GM12878 (cell line): ENCODE measurements around the gene PTGES2. TPM values are rescaled to one million over a fixed set of nuclear protein-coding genes. Genes with fewer than 3 reads are reported as not detected.

ENCODE experiments used
- ATAC-seq: fragments of 200-7000 bp; cut with Tn5 transposase; 3 replicates; pipeline ENCODE4 v1.9.1; 2020; ENCODE audit warnings: mild to moderate bottlenecking, moderate library complexity
- BruUV-seq: library from RNA; stranded (reverse); fragments of 400-500 nt; replicated peaks from 2 replicates; lab custom pipeline; 2021; lab: Mats Ljungman, UMichigan
- CTCF ChIA-PET: fragments of 300-600 bp; sonication (Branson Sonifier 250); formaldehyde crosslinking; extraction: SDS; loops from one replicate; lab custom pipeline; 2021; ENCODE audit warnings: inconsistent platforms; lab: Yijun Ruan, JAX
- POLR2A ChIA-PET: fragments of 350-600 bp; formaldehyde crosslinking; extraction: SDS; loops from one replicate; lab custom pipeline; 2021; ENCODE audit warnings: inconsistent platforms; lab: Charles Lee
- RAD21 ChIA-PET: fragments of 300-600 bp; sonication (Branson Sonifier 250); formaldehyde crosslinking; loops from one replicate; lab custom pipeline; 2023; ENCODE audit warnings: antibody characterized with exemption; ENCODE audit not compliant: unreplicated experiment; lab: Charles Lee
- SMC1A ChIA-PET: fragments of 300-600 bp; sonication (Branson Sonifier 250); formaldehyde crosslinking; loops from one replicate; lab custom pipeline; 2023; ENCODE audit not compliant: unreplicated experiment, uncharacterized antibody; lab: Charles Lee
- DNase-seq: peaks from one replicate; pipeline ENCODE4 v3.0.0-alpha.2; 2011; ENCODE audit warnings: low read depth, low spot score
- FAIRE-seq: peaks from 3 replicates; lab custom pipeline; 2011; peaks lifted over from hg19 to GRCh38; lab: Jason Lieb, UNC
- H2AFZ ChIP-seq: 2 replicates; pipeline ENCODE4 v1.6.0; 2011; ENCODE audit warnings: low read depth, low read length, control low read depth; ENCODE audit not compliant: control insufficient read depth
- H3K27ac ChIP-seq: 2 replicates; pipeline ENCODE4 v1.5.1; 2011; ENCODE audit warnings: control low read depth; ENCODE audit not compliant: control insufficient read depth, insufficient read depth
- H3K27me3 ChIP-seq, 2 experiments: replicated peaks in 1 of 2; 2 replicates each; pipeline versions ENCODE4 v1.6.0 to v1.6.1; 2011; ENCODE audit warnings: low read length in 1 of 2; ENCODE audit not compliant: control insufficient read depth in 2 of 2, insufficient read depth in 2 of 2
- H3K36me3 ChIP-seq, 2 experiments: 2 replicates each; pipeline ENCODE4 v1.5.1; 2011; ENCODE audit warnings: low read length in 1 of 2; ENCODE audit not compliant: control insufficient read depth in 2 of 2, insufficient read depth in 2 of 2
- H3K4me1 ChIP-seq: 2 replicates; pipeline ENCODE4 v1.6.1; 2011; ENCODE audit warnings: mild to moderate bottlenecking, low read length, moderate library complexity, mixed read lengths; ENCODE audit not compliant: control insufficient read depth, insufficient read depth
- H3K4me2 ChIP-seq: 2 replicates; pipeline ENCODE4 v1.6.0; 2011; ENCODE audit warnings: control low read depth; ENCODE audit not compliant: control insufficient read depth, insufficient read depth
- H3K4me3 ChIP-seq: fragments of 200-600 bp; sonication (generic); 2 replicates; pipeline ENCODE4 v1.5.1; 2016
- H3K79me2 ChIP-seq: 2 replicates; pipeline ENCODE4 v1.6.0; 2011; ENCODE audit warnings: low read length; ENCODE audit not compliant: control insufficient read depth, insufficient read depth
- H3K9ac ChIP-seq: 2 replicates; pipeline ENCODE4 v1.8.0; 2011; ENCODE audit warnings: low read length, control low read depth, mixed read lengths; ENCODE audit not compliant: control insufficient read depth, insufficient read depth
- H3K9me3 ChIP-seq: replicated peaks from 3 replicates; pipeline ENCODE4 v1.5.1; 2011; ENCODE audit warnings: mild to moderate bottlenecking, low read length; ENCODE audit not compliant: control insufficient read depth, insufficient read depth
- H4K20me1 ChIP-seq: 2 replicates; pipeline ENCODE4 v1.6.0; 2011; ENCODE audit not compliant: control insufficient read depth, insufficient read depth
- BHLHE40 ChIP-seq, 2 experiments: fragments of 450-650 bp in 1 of 2; IDR thresholded peaks; 2 replicates each; pipeline ENCODE4 v1.6.1; 2011 to 2017; ENCODE audit warnings: low read depth in 2 of 2, borderline replicate concordance in 1 of 2, improper control_type of control experiment in 1 of 2, low read length in 1 of 2, mild to moderate bottlenecking in 1 of 2
- CBX3 ChIP-seq: fragments of 200-600 bp; sonication (generic); IDR thresholded peaks from 2 replicates; pipeline ENCODE4 v1.6.1; 2016; ENCODE audit warnings: low read depth, borderline replicate concordance
- CHD1 ChIP-seq: IDR thresholded peaks from 2 replicates; pipeline ENCODE4 v1.6.1; 2012; ENCODE audit warnings: low read depth, low read length, improper control_type of control experiment
- GABPA ChIP-seq: IDR thresholded peaks from 2 replicates; pipeline ENCODE4 v1.6.1; 2014; ENCODE audit warnings: antibody characterized with exemption, low read depth, mild to moderate bottlenecking, inconsistent platforms
- HDGF ChIP-seq: fragments of 450-650 bp; IDR thresholded peaks from 2 replicates; pipeline ENCODE4 v1.6.1; 2016; ENCODE audit warnings: antibody characterized with exemption
- IRF4 ChIP-seq: IDR thresholded peaks from 2 replicates; pipeline ENCODE4 v1.6.1; 2011; ENCODE audit warnings: low read depth, low read length
- MYB ChIP-seq: fragments of 150-350 bp; IDR thresholded peaks from 2 replicates; pipeline ENCODE4 v1.6.1; 2014; ENCODE audit warnings: mild to moderate bottlenecking, low read depth, low read length, borderline replicate concordance
- PAX8 ChIP-seq: fragments of 450-650 bp; IDR thresholded peaks from 2 replicates; pipeline ENCODE4 v1.6.1; 2017; ENCODE audit warnings: mild to moderate bottlenecking, moderate library complexity
- POU2F2 ChIP-seq: IDR thresholded peaks from 3 replicates; pipeline ENCODE4 v1.6.1; 2011; ENCODE audit warnings: low read depth, mild to moderate bottlenecking, low read length, borderline replicate concordance
- RCOR1 ChIP-seq: conservative IDR thresholded peaks from 2 replicates; pipeline ENCODE4 v1.6.1; 2012; ENCODE audit warnings: low read depth, low read length, improper control_type of control experiment
- SIN3A ChIP-seq: IDR thresholded peaks from 2 replicates; pipeline ENCODE4 v1.6.1; 2012; ENCODE audit warnings: low read depth, low read length, improper control_type of control experiment
- TCF12 ChIP-seq: IDR thresholded peaks from 2 replicates; pipeline ENCODE4 v1.6.1; 2011; ENCODE audit warnings: low read depth, mild to moderate bottlenecking, low read length
- ZBED1 ChIP-seq: IDR thresholded peaks from 2 replicates; pipeline ENCODE4 v1.6.1; 2016; ENCODE audit warnings: borderline replicate concordance
- ZNF24 ChIP-seq: fragments of 450-650 bp; IDR thresholded peaks from 2 replicates; pipeline ENCODE4 v1.6.1; 2017; ENCODE audit warnings: antibody characterized with exemption, mild to moderate bottlenecking
- ZNF384 ChIP-seq: IDR thresholded peaks from 2 replicates; pipeline ENCODE4 v1.6.1; 2012; ENCODE audit warnings: low read depth, mild to moderate bottlenecking, low read length, improper control_type of control experiment, borderline replicate concordance
- WGBS: methylation state at CpG from one replicate; pipeline ENCODE4 v1.1.6; 2016; ENCODE audit warnings: low lambda C conversion rate; ENCODE audit not compliant: insufficient replicate concordance, insufficient coverage; ENCODE audit errors: missing lambda C conversion rate; 5-methylcytosine and 5-hydroxymethylcytosine counted together
- in situ Hi-C: fragments of 300-500 bp; cut with MboI; formaldehyde crosslinking; loops from 9 replicates; pipeline ENCODE4 v1.14.3; 2018; ENCODE audit warnings: mixed read lengths
- intact Hi-C: fragments of 100-400 bp; cut with micrococcal nuclease; formaldehyde crosslinking; loops from one replicate; pipeline ENCODE4 v1.14.2; 2022; ENCODE audit not compliant: unreplicated experiment
- polyA plus RNA-seq, 11 experiments: library from polyadenylated mRNA; depleted of rRNA in 4 of 11; unstranded in 6 of 11; stranded (reverse) in 5 of 11; fragments of >200 nt; fragmentation: Nextera tagmentation in 4 of 11; fragmentation: Illumina TruSeq in 1 of 11; extraction: Ambion mirVana in 4 of 11; extraction: Trizol in 1 of 11; gene quantifications; 1 replicate in 1 of 11; 2 replicates in 10 of 11; pipeline versions ENCODE4 v1.2.1 to v1.2.3, GENCODE V29; 2011 to 2016; ENCODE audit warnings: inconsistent platforms in 2 of 11, missing spikeins in 2 of 11, low read depth in 1 of 11
- total RNA-seq, 4 experiments: library from RNA; depleted of rRNA in 3 of 4; stranded (reverse); fragments of >200 nt in 3 of 4; fragmentation: Illumina TruSeq in 1 of 4; extraction: Trizol in 1 of 4; gene quantifications; 2 replicates each; pipeline versions ENCODE4 v1.2.1 to v1.2.3, GENCODE V29; 2013 to 2021
- TF ChIP-seq, protein P1 (sequence below): fragments of 450-650 bp; formaldehyde crosslinking; IDR thresholded peaks from 2 replicates; pipeline ENCODE4 v1.4.0; 2022; ENCODE audit warnings: mild to moderate bottlenecking, moderate library complexity
- TF ChIP-seq, protein P2 (sequence below), 3 experiments: IDR thresholded peaks in 2 of 3; conservative IDR thresholded peaks in 1 of 3; 2 replicates each; pipeline ENCODE4 v1.5.1; 2011; ENCODE audit warnings: low read depth in 3 of 3, low read length in 3 of 3, mild to moderate bottlenecking in 3 of 3, control low read depth in 2 of 3, moderate library complexity in 2 of 3, inconsistent platforms in 1 of 3, mixed read lengths in 1 of 3; ENCODE audit not compliant: control insufficient read depth in 2 of 3, insufficient read depth in 1 of 3; ENCODE audit errors: extremely low read depth in 1 of 3
- TF ChIP-seq, protein P3 (sequence below): fragments of 450-650 bp; IDR thresholded peaks from 2 replicates; pipeline ENCODE4 v1.6.1; 2016; ENCODE audit warnings: mild to moderate bottlenecking

PTGES2 gene
- total and polyA plus RNA-seq, 10 of the 15 experiments (the other 5 are each of a cell fraction or from before 2014, with no cell fraction given) = 2.1 to 141 (median 99.1) TPM

DNA sequence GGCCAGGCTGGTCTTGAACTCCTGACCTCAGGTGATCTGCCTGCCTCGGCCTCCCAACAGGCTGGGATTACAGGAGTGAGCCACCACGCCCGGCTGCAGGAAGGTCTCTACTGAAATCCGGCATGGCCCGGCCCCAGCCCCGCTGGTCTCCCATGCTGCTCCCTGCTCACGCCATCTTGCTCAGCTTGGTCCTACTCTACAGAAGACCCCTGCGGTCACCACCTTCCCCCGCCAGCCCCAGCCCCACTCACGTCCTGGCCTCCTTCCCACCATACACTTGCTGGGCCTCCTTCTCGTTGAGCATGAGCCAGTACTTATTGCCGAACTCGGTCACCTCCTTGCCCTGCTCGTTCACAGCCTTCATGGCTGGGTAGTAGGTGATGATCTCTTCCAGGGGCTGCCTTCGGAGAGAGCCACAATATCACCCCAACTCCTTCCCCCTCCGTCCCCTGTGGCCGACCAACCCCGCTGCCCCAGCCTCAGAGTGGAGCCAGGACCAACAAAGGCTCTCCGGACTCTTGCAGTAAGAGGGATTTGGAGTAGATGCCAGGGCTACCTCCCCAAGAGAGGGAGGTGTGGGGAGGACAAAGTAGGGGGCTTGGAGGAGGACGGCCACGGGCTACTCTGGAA lies 4.0 kb downstream of the PTGES2 start (continued):
- TF ChIP-seq, protein P1, sequence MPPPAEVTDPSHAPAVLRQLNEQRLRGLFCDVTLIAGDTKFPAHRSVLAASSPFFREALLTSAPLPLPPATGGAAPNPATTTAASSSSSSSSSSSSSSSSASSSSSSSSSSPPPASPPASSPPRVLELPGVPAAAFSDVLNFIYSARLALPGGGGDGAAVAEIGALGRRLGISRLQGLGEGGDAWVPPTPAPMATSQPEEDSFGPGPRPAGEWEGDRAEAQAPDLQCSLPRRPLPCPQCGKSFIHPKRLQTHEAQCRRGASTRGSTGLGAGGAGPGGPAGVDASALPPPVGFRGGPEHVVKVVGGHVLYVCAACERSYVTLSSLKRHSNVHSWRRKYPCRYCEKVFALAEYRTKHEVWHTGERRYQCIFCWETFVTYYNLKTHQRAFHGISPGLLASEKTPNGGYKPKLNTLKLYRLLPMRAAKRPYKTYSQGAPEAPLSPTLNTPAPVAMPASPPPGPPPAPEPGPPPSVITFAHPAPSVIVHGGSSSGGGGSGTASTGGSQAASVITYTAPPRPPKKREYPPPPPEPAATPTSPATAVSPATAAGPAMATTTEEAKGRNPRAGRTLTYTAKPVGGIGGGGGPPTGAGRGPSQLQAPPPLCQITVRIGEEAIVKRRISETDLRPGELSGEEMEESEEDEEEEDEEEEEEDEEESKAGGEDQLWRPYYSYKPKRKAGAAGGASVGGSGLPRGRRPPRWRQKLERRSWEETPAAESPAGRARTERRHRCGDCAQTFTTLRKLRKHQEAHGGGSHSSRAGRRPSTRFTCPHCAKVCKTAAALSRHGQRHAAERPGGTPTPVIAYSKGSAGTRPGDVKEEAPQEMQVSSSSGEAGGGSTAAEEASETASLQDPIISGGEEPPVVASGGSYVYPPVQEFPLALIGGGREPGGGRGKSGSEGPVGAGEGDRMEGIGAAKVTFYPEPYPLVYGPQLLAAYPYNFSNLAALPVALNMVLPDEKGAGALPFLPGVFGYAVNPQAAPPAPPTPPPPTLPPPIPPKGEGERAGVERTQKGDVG (CRISPR knock-in tag) = no peak
- TF ChIP-seq, protein P2, sequence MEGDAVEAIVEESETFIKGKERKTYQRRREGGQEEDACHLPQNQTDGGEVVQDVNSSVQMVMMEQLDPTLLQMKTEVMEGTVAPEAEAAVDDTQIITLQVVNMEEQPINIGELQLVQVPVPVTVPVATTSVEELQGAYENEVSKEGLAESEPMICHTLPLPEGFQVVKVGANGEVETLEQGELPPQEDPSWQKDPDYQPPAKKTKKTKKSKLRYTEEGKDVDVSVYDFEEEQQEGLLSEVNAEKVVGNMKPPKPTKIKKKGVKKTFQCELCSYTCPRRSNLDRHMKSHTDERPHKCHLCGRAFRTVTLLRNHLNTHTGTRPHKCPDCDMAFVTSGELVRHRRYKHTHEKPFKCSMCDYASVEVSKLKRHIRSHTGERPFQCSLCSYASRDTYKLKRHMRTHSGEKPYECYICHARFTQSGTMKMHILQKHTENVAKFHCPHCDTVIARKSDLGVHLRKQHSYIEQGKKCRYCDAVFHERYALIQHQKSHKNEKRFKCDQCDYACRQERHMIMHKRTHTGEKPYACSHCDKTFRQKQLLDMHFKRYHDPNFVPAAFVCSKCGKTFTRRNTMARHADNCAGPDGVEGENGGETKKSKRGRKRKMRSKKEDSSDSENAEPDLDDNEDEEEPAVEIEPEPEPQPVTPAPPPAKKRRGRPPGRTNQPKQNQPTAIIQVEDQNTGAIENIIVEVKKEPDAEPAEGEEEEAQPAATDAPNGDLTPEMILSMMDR (IDR thresholded peaks at IDR 0.05 in 2 of 3, conservative IDR thresholded peaks at IDR 0.05 in 1 of 3; ENCODE audit: control insufficient read depth in 2 of 3, extremely low read depth in 1 of 3, insufficient read depth in 1 of 3, low read depth in 3 of 3, low read length in 3 of 3) = no peak
- TF ChIP-seq MYB = no peak
- no peak for TF ChIP-seq HDGF
- TF ChIP-seq BHLHE40 (IDR thresholded peaks at IDR 0.05; ENCODE audit: borderline replicate concordance in 1 of 2, low read depth in 2 of 2, low read length in 1 of 2) = no peak
- TF ChIP-seq IRF4 = no peak

DNA sequence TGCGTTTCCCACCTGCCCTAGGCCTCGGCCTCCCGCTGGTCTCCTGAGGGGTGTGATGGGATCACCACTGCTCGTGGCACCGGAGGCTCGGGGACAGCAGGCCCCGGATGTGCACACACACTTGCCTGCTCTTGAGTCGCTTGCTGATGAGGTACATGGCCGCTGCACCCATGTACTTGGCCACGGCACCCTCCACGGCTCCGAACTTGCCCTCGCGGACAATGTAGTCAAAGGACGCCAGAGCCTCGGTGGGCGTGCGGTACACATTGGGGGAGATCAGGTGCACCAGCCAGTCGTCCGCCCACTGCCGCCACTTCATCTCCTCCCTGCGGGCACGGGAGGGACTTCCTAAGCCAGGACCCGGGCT lies 4.7 kb downstream of the PTGES2 start:
- intact Hi-C loops = no loop called here
- DNase-seq = no peak
- Histone ChIP-seq H3K4me3 (no peak overlapping the region), H3K9me3 (no peaks in the 10 kb centered on the region), H3K27me3 (no peaks in the 10 kb centered on the region), H3K79me2 (peaks cover 32% of the 10 kb centered on the region), H3K4me1 (peaks cover 7% of the 10 kb centered on the region; the same call in 1 of the 2 replicates), H2AFZ (no peak overlapping the region), H4K20me1 (no peaks in the 10 kb centered on the region), H3K9ac (no peak overlapping the region), H3K4me2 (no peak overlapping the region), H3K36me3 (peaks cover 8 to 22% of the 10 kb centered on the region in 2 experiments; a peak in 3 of 4 replicates), H3K27ac (no peak overlapping the region)
- in situ Hi-C loops = no loop called here
- 94% methylated on average over 24 of the region's 24 CpGs for WGBS
- BruUV-seq = no TSS peak
- ATAC-seq = no peak
- no peak for FAIRE-seq
- ChIA-PET RAD21 (no interaction called here), POLR2A (no interaction called here), SMC1A (no interaction called here), CTCF (interaction anchor here (7.4 kb wide), 1 partner anchor 7 kb away, joined by 84 read pairs; no protein-coding TSS in a partner anchor)
- TF ChIP-seq TCF12 = no peak
- TF ChIP-seq ZNF24 = no peak
- no peak for TF ChIP-seq POU2F2
- TF ChIP-seq, protein P3, sequence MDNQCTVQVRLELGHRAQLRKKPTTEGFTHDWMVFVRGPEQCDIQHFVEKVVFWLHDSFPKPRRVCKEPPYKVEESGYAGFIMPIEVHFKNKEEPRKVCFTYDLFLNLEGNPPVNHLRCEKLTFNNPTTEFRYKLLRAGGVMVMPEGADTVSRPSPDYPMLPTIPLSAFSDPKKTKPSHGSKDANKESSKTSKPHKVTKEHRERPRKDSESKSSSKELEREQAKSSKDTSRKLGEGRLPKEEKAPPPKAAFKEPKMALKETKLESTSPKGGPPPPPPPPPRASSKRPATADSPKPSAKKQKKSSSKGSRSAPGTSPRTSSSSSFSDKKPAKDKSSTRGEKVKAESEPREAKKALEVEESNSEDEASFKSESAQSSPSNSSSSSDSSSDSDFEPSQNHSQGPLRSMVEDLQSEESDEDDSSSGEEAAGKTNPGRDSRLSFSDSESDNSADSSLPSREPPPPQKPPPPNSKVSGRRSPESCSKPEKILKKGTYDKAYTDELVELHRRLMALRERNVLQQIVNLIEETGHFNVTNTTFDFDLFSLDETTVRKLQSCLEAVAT = no peak
- no peak for TF ChIP-seq CHD1
- TF ChIP-seq GABPA = no peak
- TF ChIP-seq CBX3 = no peak
- TF ChIP-seq RCOR1 = no peak
- TF ChIP-seq PAX8 = no peak
- no peak for TF ChIP-seq ZBED1
- TF ChIP-seq SIN3A = no peak
- TF ChIP-seq ZNF384 = no peak
